Astrocyte (in vitro differentiated cells and primary cell): ENCODE results near the gene MAP7D1.

Source experiments
- EZH2 ChIP-seq: IDR thresholded peaks from 2 replicates; pipeline ENCODE4 v1.6.1; 2012; ENCODE audit warnings: mild to moderate bottlenecking, low read length, inconsistent platforms; ENCODE audit not compliant: insufficient read depth
- TF ChIP-seq, protein P1 (sequence below): IDR thresholded peaks from 2 replicates; pipeline ENCODE4 v1.5.1; 2011; ENCODE audit warnings: low read depth, mild to moderate bottlenecking, inconsistent platforms, low read length, moderate library complexity; ENCODE audit not compliant: insufficient read depth

DNA sequence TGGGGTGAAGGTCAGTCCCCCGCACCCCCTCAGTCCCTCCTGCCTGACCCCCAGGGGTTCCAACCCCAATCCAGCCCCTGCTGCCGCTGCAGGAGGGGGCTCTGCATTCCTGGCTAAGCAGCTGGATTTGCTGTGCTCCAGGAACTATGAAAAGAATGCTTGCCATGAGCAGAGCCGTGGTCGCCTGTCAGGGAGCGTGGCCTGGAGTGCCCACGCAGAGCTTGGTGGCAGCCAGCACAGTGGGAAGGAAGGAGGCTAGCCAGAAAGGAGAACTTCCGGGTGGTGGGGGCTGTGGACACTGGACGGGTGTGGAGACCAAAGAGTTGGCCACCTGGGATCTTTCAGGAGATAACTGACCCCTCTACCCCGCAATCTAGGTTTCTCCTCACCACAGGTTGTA lies 36.5 kb upstream of the MAP7D1 start:
- TF ChIP-seq, protein P1, sequence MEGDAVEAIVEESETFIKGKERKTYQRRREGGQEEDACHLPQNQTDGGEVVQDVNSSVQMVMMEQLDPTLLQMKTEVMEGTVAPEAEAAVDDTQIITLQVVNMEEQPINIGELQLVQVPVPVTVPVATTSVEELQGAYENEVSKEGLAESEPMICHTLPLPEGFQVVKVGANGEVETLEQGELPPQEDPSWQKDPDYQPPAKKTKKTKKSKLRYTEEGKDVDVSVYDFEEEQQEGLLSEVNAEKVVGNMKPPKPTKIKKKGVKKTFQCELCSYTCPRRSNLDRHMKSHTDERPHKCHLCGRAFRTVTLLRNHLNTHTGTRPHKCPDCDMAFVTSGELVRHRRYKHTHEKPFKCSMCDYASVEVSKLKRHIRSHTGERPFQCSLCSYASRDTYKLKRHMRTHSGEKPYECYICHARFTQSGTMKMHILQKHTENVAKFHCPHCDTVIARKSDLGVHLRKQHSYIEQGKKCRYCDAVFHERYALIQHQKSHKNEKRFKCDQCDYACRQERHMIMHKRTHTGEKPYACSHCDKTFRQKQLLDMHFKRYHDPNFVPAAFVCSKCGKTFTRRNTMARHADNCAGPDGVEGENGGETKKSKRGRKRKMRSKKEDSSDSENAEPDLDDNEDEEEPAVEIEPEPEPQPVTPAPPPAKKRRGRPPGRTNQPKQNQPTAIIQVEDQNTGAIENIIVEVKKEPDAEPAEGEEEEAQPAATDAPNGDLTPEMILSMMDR, result no peak
- no peak for TF ChIP-seq EZH2
